Mesenchymal stem cell (in vitro differentiated cells and primary cell): ENCODE results near the gene TNNI3.

Experiments
- DNase-seq: peaks from one replicate; pipeline ENCODE4 v3.0.0-alpha.2; 2013
- H2AFZ ChIP-seq: one replicate; pipeline ENCODE4 v1.6.1; 2013; ENCODE audit warnings: low read depth, mild to moderate bottlenecking, control low read depth, inconsistent platforms, low read length, moderate library complexity
- H2AK5ac ChIP-seq: 2 replicates; pipeline ENCODE4 v1.6.1; 2013; ENCODE audit warnings: low read length, moderate library complexity, mild to moderate bottlenecking, inconsistent platforms; ENCODE audit not compliant: severe bottlenecking
- H2BK120ac ChIP-seq: one replicate; pipeline ENCODE4 v1.6.1; 2013; ENCODE audit warnings: low read depth, mild to moderate bottlenecking, inconsistent platforms, low read length, moderate library complexity
- H2BK12ac ChIP-seq, 2 experiments: one replicate each; pipeline ENCODE4 v1.6.1; 2013; ENCODE audit warnings: inconsistent platforms in 2 of 2, low read length in 2 of 2, mild to moderate bottlenecking in 2 of 2, moderate library complexity in 2 of 2, control low read depth in 1 of 2
- H2BK15ac ChIP-seq: one replicate; pipeline ENCODE4 v1.6.1; 2013; ENCODE audit warnings: mild to moderate bottlenecking, low read depth, inconsistent platforms; ENCODE audit not compliant: poor library complexity, severe bottlenecking
- H2BK5ac ChIP-seq: 2 replicates; pipeline ENCODE4 v1.6.1; 2013; ENCODE audit warnings: low read depth, mild to moderate bottlenecking, low read length, control low read depth, inconsistent platforms; ENCODE audit not compliant: poor library complexity, severe bottlenecking
- H3K14ac ChIP-seq, 2 experiments: one replicate each; pipeline ENCODE4 v1.6.1; 2013; ENCODE audit warnings: inconsistent platforms in 2 of 2, low read length in 2 of 2, control low read depth in 1 of 2, mild to moderate bottlenecking in 1 of 2, moderate library complexity in 1 of 2
- H3K18ac ChIP-seq, 2 experiments: one replicate each; pipeline ENCODE4 v1.6.1; 2013; ENCODE audit warnings: inconsistent platforms in 2 of 2, low read length in 2 of 2, control low read depth in 1 of 2, low read depth in 1 of 2, mild to moderate bottlenecking in 1 of 2
- H3K23ac ChIP-seq, 2 experiments: one replicate each; pipeline ENCODE4 v1.6.1; 2013; ENCODE audit warnings: inconsistent platforms in 2 of 2, low read length in 2 of 2, mild to moderate bottlenecking in 2 of 2, moderate library complexity in 2 of 2, control low read depth in 1 of 2
- H3K27ac ChIP-seq: 2 replicates; pipeline ENCODE4 v1.5.1; 2013; ENCODE audit warnings: mild to moderate bottlenecking, moderate library complexity, low read length, control low read depth, inconsistent platforms; ENCODE audit not compliant: poor library complexity, severe bottlenecking
- H3K27me3 ChIP-seq, 2 experiments: 2 replicates each; pipeline versions ENCODE4 v1.6.1 to v1.7.0; 2013; ENCODE audit warnings: low read length in 2 of 2, mild to moderate bottlenecking in 2 of 2, moderate library complexity in 2 of 2, control low read depth in 1 of 2, inconsistent platforms in 1 of 2; ENCODE audit not compliant: control insufficient read depth in 1 of 2, insufficient read depth in 1 of 2
- H3K36me3 ChIP-seq, 2 experiments: 2 replicates each; pipeline versions ENCODE4 v1.6.1 to v1.7.0; 2013; ENCODE audit warnings: low read length in 2 of 2, control low read depth in 1 of 2, inconsistent platforms in 1 of 2, low read depth in 1 of 2, mild to moderate bottlenecking in 1 of 2; ENCODE audit not compliant: insufficient read depth in 2 of 2, control insufficient read depth in 1 of 2
- H3K4ac ChIP-seq, 2 experiments: one replicate each; pipeline ENCODE4 v1.6.1; 2013; ENCODE audit warnings: inconsistent platforms in 2 of 2, low read length in 2 of 2, mild to moderate bottlenecking in 2 of 2, moderate library complexity in 2 of 2, control low read depth in 1 of 2, low read depth in 1 of 2
- H3K4me1 ChIP-seq: 2 replicates; pipeline ENCODE4 v1.6.1; 2013; ENCODE audit warnings: low read depth, low read length, control low read depth; ENCODE audit not compliant: control insufficient read depth, insufficient read depth
- H3K4me2 ChIP-seq: 2 replicates; pipeline ENCODE4 v1.6.1; 2013; ENCODE audit warnings: low read length, mild to moderate bottlenecking, inconsistent platforms; ENCODE audit not compliant: poor library complexity, severe bottlenecking
- H3K4me3 ChIP-seq, 2 experiments: 2 replicates each; pipeline versions ENCODE4 v1.5.1 to v1.7.0; 2013; ENCODE audit warnings: low read length in 2 of 2, mild to moderate bottlenecking in 2 of 2, control low read depth in 1 of 2, low read depth in 1 of 2; ENCODE audit not compliant: insufficient read depth in 1 of 2
- H3K79me1 ChIP-seq: replicated peaks from 2 replicates; pipeline ENCODE4 v1.6.1; 2013; ENCODE audit warnings: mild to moderate bottlenecking, control low read depth, low read length, inconsistent platforms; ENCODE audit not compliant: poor library complexity, severe bottlenecking
- H3K9ac ChIP-seq: 2 replicates; pipeline ENCODE4 v1.7.0; 2013; ENCODE audit warnings: mild to moderate bottlenecking, low read length, moderate library complexity
- H3K9me3 ChIP-seq: 2 replicates; pipeline ENCODE4 v1.7.0; 2013; ENCODE audit warnings: mild to moderate bottlenecking, low read length; ENCODE audit not compliant: control insufficient read depth
- H4K8ac ChIP-seq: one replicate; pipeline ENCODE4 v1.6.1; 2013; ENCODE audit warnings: inconsistent platforms, mild to moderate bottlenecking, low read length, moderate library complexity
- H4K91ac ChIP-seq: one replicate; pipeline ENCODE4 v1.6.1; 2013; ENCODE audit warnings: mild to moderate bottlenecking, low read length, inconsistent platforms
- WGBS: methylation state at CpG from one replicate; pipeline ENCODE4 v1.1.7; 2013; ENCODE audit warnings: mixed read lengths; 5-methylcytosine and 5-hydroxymethylcytosine counted together

TNNI3 gene

DNA sequence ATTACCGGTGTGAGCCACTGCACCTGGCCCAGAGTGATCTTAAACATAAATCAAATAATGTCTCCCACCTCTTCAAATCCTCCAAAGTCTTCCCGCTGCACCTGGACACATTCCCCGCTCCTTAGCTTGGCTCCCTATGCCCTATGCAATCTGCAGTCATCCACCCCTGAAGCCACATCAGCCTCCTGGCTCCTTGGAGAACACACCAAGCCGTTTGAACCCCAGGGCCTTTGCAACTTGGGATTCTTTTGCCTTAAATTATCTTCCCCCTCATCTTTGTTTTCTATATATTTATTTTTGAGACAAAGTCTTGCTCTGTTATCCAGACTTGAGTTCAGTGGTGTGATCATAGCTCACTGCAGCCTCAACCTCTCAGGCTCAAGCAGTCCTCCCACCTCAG is 11.6 kb upstream of the TNNI3 start:
- no peak for DNase-seq
- H3K4me2 ChIP-seq = no peak overlapping the region
- peaks cover 19% of the 10 kb centered on the region for H3K4me1 ChIP-seq
- H3K23ac ChIP-seq = no peak overlapping the region
- H2BK15ac ChIP-seq = no peak overlapping the region
- H2BK120ac ChIP-seq = no peak overlapping the region
- H2AK5ac ChIP-seq = no peak overlapping the region
- no peak overlapping the region for H3K4ac ChIP-seq
- 86% methylated on average over 3 of the region's 4 CpGs for WGBS
- H3K79me1 ChIP-seq = no peaks in the 10 kb centered on the region
- H3K9me3 ChIP-seq = no peaks in the 10 kb centered on the region
- no peak overlapping the region for H3K9ac ChIP-seq
- no peak overlapping the region for H3K27ac ChIP-seq
- H3K27me3 ChIP-seq = peaks cover 33 to 49% of the 10 kb centered on the region in 2 experiments
- H3K4me3 ChIP-seq = no peak overlapping the region
- H4K91ac ChIP-seq = no peak overlapping the region
- no peak overlapping the region for H2BK12ac ChIP-seq
- no peaks in the 10 kb centered on the region for H3K36me3 ChIP-seq
- no peak overlapping the region for H3K18ac ChIP-seq
- no peak overlapping the region for H2AFZ ChIP-seq
- H2BK5ac ChIP-seq = no peak overlapping the region
- H4K8ac ChIP-seq = no peak overlapping the region
- no peak overlapping the region for H3K14ac ChIP-seq

DNA sequence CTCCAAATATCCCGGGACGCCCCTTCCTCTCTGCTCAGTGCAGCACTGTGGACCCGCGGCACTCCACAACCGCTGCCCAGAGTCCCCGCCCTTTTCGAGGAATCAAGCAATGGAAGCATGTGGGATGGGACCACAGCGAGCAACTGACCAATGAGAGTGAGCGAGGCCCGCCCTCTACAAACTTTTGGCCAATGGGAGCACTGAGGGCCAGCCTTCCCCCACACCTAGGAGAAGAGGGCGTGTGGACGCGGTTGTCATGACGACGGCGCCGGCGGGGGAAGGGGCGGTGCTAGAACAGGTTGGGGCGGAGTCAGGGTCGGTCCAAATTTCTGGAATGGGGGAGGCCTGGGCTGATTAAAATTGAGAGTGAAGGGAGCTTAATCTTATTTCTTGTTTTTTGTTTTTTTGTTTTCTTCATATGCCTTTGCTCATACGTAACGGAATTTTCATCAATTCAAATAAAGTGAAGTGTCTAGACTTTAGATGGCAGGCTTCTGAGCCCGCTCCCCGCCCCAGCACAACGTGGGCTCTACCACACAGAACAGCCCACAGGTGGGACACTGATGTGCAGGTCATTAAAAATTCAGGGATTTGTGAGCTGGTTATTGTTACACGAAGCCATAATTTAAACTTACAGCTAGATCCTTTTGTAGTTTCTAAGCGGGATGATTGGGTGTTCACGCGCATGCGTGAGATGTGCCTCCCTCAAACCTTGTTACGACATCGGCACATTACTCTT is 9.2 kb upstream of the TNNI3 start, which contains the start of gene DNAAF3:
TSS of gene DNAAF3 (minus strand) at position 84 of the 739 bp plus-strand sequence. CDS start 200 bp downstream, outside the sequence.
- H4K91ac ChIP-seq = no peak within 1 kb of the TSS
- no peak within 1 kb of the TSS for H2AK5ac ChIP-seq
- H3K36me3 ChIP-seq = no peaks in the 10 kb centered on the region
- no peak within 1 kb of the TSS for H3K23ac ChIP-seq
- no peak within 1 kb of the TSS for H2BK15ac ChIP-seq
- no peak within 1 kb of the TSS for H3K4ac ChIP-seq
- H3K18ac ChIP-seq = no peak within 1 kb of the TSS
- no peak within 1 kb of the TSS for H3K14ac ChIP-seq
- no peak within 1 kb of the TSS for H2BK5ac ChIP-seq
- no peak within 1 kb of the TSS for H4K8ac ChIP-seq
- peak within 1 kb of the TSS; percentile 87 for H3K4me2 ChIP-seq
- DNase-seq = peak; percentile 98
- H3K79me1 ChIP-seq = no peaks in the 10 kb centered on the region
- no peaks in the 10 kb centered on the region for H3K9me3 ChIP-seq
- H3K27ac ChIP-seq = no peak within 1 kb of the TSS
- no peak within 1 kb of the TSS for H2BK12ac ChIP-seq
- no peak within 1 kb of the TSS for H2BK120ac ChIP-seq
- H3K4me3 ChIP-seq = peak within 1 kb of the TSS; percentile 60 to 82
- H3K27me3 ChIP-seq = peaks cover 32 to 51% of the 10 kb centered on the region in 2 experiments
- peak within 1 kb of the TSS; percentile 41 for H3K9ac ChIP-seq
- H2AFZ ChIP-seq = peak within 1 kb of the TSS; percentile 87
- WGBS = 4% methylated on average over 26 of the region's 33 CpGs
- peaks cover 7% of the 10 kb centered on the region for H3K4me1 ChIP-seq

- Histone ChIP-seq H3K14ac (no peak overlapping the region), H3K27ac (no peak overlapping the region), H3K18ac (no peak overlapping the region), H3K79me1 (no peaks in the 10 kb centered on the region), H3K4me3 (peak overlapping the region; percentile 60 to 82), H2AK5ac (no peak overlapping the region), H3K4me2 (peak overlapping the region; percentile 87), H2BK5ac (no peak overlapping the region), H3K27me3 (peaks cover 32 to 54% of the 10 kb centered on the region in 2 experiments), H4K8ac (no peak overlapping the region), H2AFZ (peak overlapping the region; percentile 87), H3K9ac (peak overlapping the region; percentile 41), H4K91ac (no peak overlapping the region), H2BK12ac (no peak overlapping the region), H2BK15ac (no peak overlapping the region), H3K36me3 (no peaks in the 10 kb centered on the region), H3K9me3 (no peaks in the 10 kb centered on the region), H2BK120ac (no peak overlapping the region), H3K4ac (no peak overlapping the region), H3K23ac (no peak overlapping the region), H3K4me1 (peaks cover 11% of the 10 kb centered on the region)
- WGBS = 4% methylated on average over 31 of the region's 34 CpGs
- DNase-seq = peak; percentile 87
Observed at GRCh38 chr19:55165952-55166529, 8.5 kb upstream of the TNNI3 start.

- no peak overlapping the region for H2BK15ac ChIP-seq
- H2AFZ ChIP-seq = no peak overlapping the region
- H3K79me1 ChIP-seq = no peaks in the 10 kb centered on the region
- no peak overlapping the region for H3K14ac ChIP-seq
- H3K4me1 ChIP-seq = peaks cover 30% of the 10 kb centered on the region
- no peak overlapping the region for H3K27ac ChIP-seq
- H3K4me3 ChIP-seq = peak overlapping the region in 1 of 2 experiments; percentile 26
- H3K27me3 ChIP-seq = peaks cover 27 to 41% of the 10 kb centered on the region in 2 experiments
- no peaks in the 10 kb centered on the region for H3K9me3 ChIP-seq
- no peaks in the 10 kb centered on the region for H3K36me3 ChIP-seq
- no peak overlapping the region for H3K9ac ChIP-seq
- H3K23ac ChIP-seq = no peak overlapping the region
- H2BK5ac ChIP-seq = no peak overlapping the region
- no peak overlapping the region for H3K4ac ChIP-seq
- no peak overlapping the region for H2AK5ac ChIP-seq
- DNase-seq = no peak
- H2BK12ac ChIP-seq = no peak overlapping the region
- WGBS = 40% methylated on average over 43 of the region's 61 CpGs
- no peak overlapping the region for H4K8ac ChIP-seq
- H3K18ac ChIP-seq = no peak overlapping the region
- no peak overlapping the region for H3K4me2 ChIP-seq
- no peak overlapping the region for H4K91ac ChIP-seq
- H2BK120ac ChIP-seq = no peak overlapping the region
Observed at GRCh38 chr19:55161571-55162322, 4.2 kb upstream of the TNNI3 start.
